Anterior cingulate cortex (tissue), 58 donors: Measurements from ENCODE around the gene COX4I2.
"Not testable (repeated sequence)": the region's sequence is repeated elsewhere in the genome, so short reads cannot be mapped to it uniquely, and the experiment has no call there.

Experiments
- DNase-seq, 58 donors: peaks; one replicate each; lab custom pipeline; 2025; lab: John Stamatoyannopoulos, UW

The COX4I2 gene

GRCh38 chr20:31606804-31607639, 30.7 kb upstream of the COX4I2 start:
- DNase-seq, result peak in 6 of 58 donors; percentile 3 to 34 (median 8)

- DNase-seq, result no peak
Measured at GRCh38 chr20:31607640-31608250, 30.0 kb upstream of the COX4I2 start.

GRCh38 chr20:31608251-31608945, 29.3 kb upstream of the COX4I2 start:
- peak in 24 of 58 donors; percentile 6 to 68 (median 37) for DNase-seq

GRCh38 chr20:31612271-31612640, 25.5 kb upstream of the COX4I2 start:
- DNase-seq, result not testable (repeated sequence)

- DNase-seq, result no peak
Measured at GRCh38 chr20:31615416-31615815, 22.3 kb upstream of the COX4I2 start.

- DNase-seq, result no peak
Measured at GRCh38 chr20:31617432-31618104, 20.1 kb upstream of the COX4I2 start.

- DNase-seq, result no peak
Measured at GRCh38 chr20:31620246-31620645, 17.5 kb upstream of the COX4I2 start.

- not testable (repeated sequence) for DNase-seq
Measured at GRCh38 chr20:31623123-31623505, 14.6 kb upstream of the COX4I2 start.

GRCh38 chr20:31626534-31626933, 11.2 kb upstream of the COX4I2 start:
- DNase-seq, result not testable (repeated sequence)

GRCh38 chr20:31628057-31628456, 9.7 kb upstream of the COX4I2 start:
- DNase-seq, result not testable (repeated sequence)

GRCh38 chr20:31630187-31630790, 7.4 kb upstream of the COX4I2 start:
- DNase-seq, result peak in 4 of 58 donors; percentile 4 to 30 (median 16)

- no peak for DNase-seq
Measured at GRCh38 chr20:31632548-31633338, 5.0 kb upstream of the COX4I2 start.

GRCh38 chr20:31633339-31633914, 4.3 kb upstream of the COX4I2 start:
- DNase-seq, result no peak

GRCh38 chr20:31638317-31638716, 605 bp downstream of the COX4I2 start:
- DNase-seq, result no peak

GRCh38 chr20:31638816-31639215, 1.1 kb downstream of the COX4I2 start:
- no peak for DNase-seq

- DNase-seq, result no peak
Measured at GRCh38 chr20:31640259-31640658, 2.5 kb downstream of the COX4I2 start.

GRCh38 chr20:31641391-31641790, 3.7 kb downstream of the COX4I2 start:
- no peak for DNase-seq

- DNase-seq, result no peak
Measured at GRCh38 chr20:31642837-31643236, 5.1 kb downstream of the COX4I2 start.

- no peak for DNase-seq
Measured at GRCh38 chr20:31643522-31643921, 5.8 kb downstream of the COX4I2 start.
